ENCODE measurements around the gene LMX1B.

GRCh38 chr9:126589349-126589748 is 24.4 kb upstream of the LMX1B start:
- no peak for TF ChIP-seq CTCF (IDR thresholded peaks at IDR 0.05)
- no peak for TF ChIP-seq POLR2AphosphoS5 (IDR thresholded peaks at IDR 0.05; ENCODE audit: low read depth, low read length)
